ENCODE results near the gene SYNE4. TPM values are rescaled to one million over a fixed set of nuclear protein-coding genes. Genes with fewer than 3 reads are reported as not detected.

SYNE4 gene
- total RNA-seq (ENCODE audit: low replicate concordance): not detected in 2 replicates

GRCh38 chr19:36008336-36008978 is at the start of gene SYNE4:
Gene SYNE4 (minus strand): TSS chr19:36008813. CDS start chr19:36008681, 132 bp downstream.
- no peak for TF ChIP-seq CTCF (IDR thresholded peaks at IDR 0.05; ENCODE audit: insufficient read depth, low read length)
- DNase-seq (ENCODE audit: low read depth): no peak
- H3K4me3 ChIP-seq (ENCODE audit: low read depth, low read length): peak within 1 kb of the TSS; percentile 58

GRCh38 chr19:36054733-36055686 is 46.4 kb upstream of the SYNE4 start, which contains the start of gene WDR62:
Gene WDR62 (plus strand): TSS chr19:36054897. CDS start chr19:36054972, 75 bp downstream.
- peak within 1 kb of the TSS; percentile 72 for H3K4me3 ChIP-seq (ENCODE audit: low read depth, low read length)
- TF ChIP-seq CTCF (IDR thresholded peaks at IDR 0.05; ENCODE audit: insufficient read depth, low read length): no peak
- DNase-seq (ENCODE audit: low read depth): no peak

- peak within 1 kb of the TSS; percentile 72 for H3K4me3 ChIP-seq (ENCODE audit: low read depth, low read length)
- peak; percentile 99 for DNase-seq (ENCODE audit: low read depth)
- TF ChIP-seq CTCF (IDR thresholded peaks at IDR 0.05; ENCODE audit: insufficient read depth, low read length): peak; percentile 61
Observed at GRCh38 chr19:36054119-36054732, 45.6 kb upstream of the SYNE4 start, which contains the start of gene THAP8. Gene THAP8 (minus strand): TSS chr19:36054285. CDS start chr19:36054217, 68 bp downstream.

- no peak for DNase-seq (ENCODE audit: low read depth)
- no peak overlapping the region for H3K4me3 ChIP-seq (ENCODE audit: low read depth, low read length)
- no peak for TF ChIP-seq CTCF (IDR thresholded peaks at IDR 0.05; ENCODE audit: insufficient read depth, low read length)
Observed at GRCh38 chr19:36051637-36052036, 43.0 kb upstream of the SYNE4 start.

GRCh38 chr19:36051236-36051635 is 42.6 kb upstream of the SYNE4 start:
- TF ChIP-seq CTCF (IDR thresholded peaks at IDR 0.05; ENCODE audit: insufficient read depth, low read length): peak; percentile 11
- DNase-seq (ENCODE audit: low read depth): no peak
- H3K4me3 ChIP-seq (ENCODE audit: low read depth, low read length): no peak overlapping the region

- no peak for TF ChIP-seq CTCF (IDR thresholded peaks at IDR 0.05; ENCODE audit: insufficient read depth, low read length)
Observed at GRCh38 chr19:36049080-36049698, 40.6 kb upstream of the SYNE4 start.

More at GRCh38 chr19:36049080-36049698, 40.6 kb upstream of the SYNE4 start:
- no peak for DNase-seq (ENCODE audit: low read depth)
- H3K4me3 ChIP-seq (ENCODE audit: low read depth, low read length): no peak overlapping the region
